Stimulated activated CD4-positive, alpha-beta T cell treated with anti-CD3 and anti-CD28 coated beads, Interleukin-15, amount 100 ng/mL, for 48 hours (primary cell): ENCODE data around the gene SIPA1L2.

ENCODE experiments used
- DNase-seq, 2 donors: peaks; one replicate each; pipeline ENCODE4 v3.0.0-alpha.2; 2020; ENCODE audit warnings: low read depth in 2 of 2

Gene SIPA1L2

DNA sequence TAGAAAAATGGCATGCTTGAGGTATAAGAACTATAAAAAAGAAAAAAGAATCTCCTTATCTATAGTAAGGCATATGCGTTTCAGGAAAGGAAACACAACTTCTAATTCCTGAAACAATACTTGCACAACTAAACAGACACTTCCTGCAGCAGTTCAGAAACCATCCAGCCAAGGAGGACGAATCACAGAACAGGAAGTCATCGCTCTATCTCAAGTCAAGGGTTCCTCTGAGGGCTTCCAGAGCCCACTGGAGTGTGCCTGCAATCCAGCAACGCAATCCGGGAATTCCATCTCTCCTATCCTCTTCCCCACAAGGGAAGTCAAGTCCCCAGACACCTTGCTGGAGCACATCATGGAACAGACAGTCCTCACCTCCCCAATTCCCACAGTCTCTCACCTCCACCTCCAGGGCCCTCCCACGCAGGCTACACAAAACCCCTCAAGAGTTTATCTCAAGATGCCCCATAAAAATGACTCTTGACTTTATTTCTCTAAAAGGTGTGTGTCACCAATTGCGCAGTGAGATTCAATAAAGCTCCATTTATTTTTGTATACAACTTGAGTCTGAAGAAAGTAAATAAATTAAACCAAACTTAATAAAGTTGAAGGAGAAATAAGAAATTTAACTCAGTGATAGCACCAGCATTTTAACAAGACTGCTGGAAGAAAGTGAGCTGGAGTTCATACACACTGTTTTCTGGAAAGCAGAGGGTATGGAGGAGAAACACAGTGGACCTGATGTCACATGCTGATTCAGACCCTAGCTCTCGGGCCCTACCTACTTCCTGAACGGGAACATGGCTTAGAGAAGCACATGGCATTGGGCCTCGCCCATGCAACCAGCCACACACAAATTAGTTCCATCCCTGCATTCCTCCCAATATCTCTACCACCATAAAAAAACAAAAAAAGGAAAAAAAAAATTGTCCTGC, 39.9 kb downstream of the SIPA1L2 start:
- DNase-seq = no peak

DNA sequence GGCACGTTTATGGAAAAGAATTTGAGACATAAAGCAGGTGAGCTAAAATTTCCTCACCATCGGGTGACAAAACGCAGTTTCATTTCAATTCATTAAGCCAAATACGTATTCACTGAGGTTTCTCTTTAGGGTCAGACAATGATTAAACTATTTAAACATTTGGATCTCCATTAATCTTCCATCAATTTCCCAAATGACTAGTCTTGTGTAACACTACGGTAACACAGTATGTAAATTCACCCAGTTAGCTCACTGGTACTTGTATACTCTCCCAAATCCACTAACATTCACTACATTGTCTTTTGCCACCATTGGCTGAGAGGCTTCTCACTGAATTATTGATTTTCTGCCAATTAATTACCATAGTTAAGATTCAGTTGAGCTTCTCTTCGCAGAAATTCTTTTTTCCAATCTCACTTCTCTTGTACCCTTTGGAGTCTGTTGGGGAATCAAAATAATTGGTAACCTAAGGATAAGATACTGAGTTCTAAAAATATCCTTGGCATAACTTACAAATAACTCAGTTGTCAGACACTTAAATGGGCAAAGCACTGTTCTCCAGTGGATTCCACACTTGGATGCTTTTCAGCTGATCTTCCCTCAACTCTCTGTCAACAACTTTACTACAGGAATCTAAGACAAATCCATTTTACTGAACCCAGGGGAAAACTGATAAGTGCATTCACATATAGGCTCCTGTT, 40.7 kb downstream of the SIPA1L2 start:
- no peak for DNase-seq

DNA sequence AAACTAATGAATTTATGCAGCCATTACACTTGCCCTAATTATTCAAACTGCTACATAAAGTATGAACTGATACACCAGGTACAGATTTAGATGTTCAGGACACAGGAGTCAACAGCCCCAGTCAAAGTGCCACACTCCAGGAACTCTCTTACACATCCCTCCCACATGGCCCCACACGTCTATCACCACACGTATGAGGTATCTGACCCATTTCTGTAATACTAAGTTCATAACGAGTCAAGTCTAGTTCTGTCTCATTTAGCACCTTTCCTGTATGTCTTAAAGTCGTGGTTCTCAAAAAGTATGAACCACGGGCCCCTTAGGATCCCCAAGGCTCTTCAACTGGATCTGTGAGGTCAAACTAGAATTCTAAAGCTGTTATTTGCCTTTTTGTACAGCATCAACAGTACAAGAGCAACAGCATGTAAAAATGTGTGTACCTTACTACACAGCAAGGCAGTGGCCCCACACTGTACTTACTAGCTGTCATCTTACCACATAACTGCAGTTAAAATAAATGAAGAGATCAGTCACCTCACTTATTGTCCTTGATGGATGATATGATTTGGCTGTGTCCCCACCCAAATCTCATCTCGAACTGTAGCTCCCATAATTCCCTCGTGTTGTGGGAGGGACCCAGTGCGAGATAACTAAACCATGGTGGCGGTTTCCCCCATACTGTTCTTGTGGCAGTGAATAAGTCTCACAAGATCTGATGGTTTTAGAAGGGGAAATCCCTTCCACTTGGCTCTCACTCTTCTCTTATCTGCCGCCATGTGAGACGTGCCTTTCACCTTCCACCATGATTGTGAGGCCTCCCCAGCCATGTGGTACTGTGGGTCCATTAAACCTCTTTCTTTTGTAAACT, 42.6 kb downstream of the SIPA1L2 start:
- DNase-seq = peak; percentile 26 to 27

DNA sequence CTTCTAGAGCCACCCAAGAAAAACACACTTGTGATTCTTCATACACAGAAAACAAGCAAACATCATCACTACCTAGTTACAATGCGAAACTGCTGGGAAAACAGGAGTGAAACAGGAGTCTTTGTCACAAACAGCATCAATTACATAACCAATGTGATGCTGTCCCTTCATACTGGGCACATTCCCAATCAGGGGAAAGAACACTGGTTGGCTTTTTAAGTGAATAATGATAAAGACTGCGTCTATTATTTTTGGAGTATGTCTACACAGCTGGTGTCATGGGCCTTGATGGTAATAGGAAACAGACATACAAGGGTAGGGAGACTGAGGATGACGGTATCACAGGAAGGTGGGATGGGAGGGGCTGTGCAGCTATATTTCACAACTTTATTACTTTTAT, 43.3 kb downstream of the SIPA1L2 start:
- DNase-seq = no peak

DNA sequence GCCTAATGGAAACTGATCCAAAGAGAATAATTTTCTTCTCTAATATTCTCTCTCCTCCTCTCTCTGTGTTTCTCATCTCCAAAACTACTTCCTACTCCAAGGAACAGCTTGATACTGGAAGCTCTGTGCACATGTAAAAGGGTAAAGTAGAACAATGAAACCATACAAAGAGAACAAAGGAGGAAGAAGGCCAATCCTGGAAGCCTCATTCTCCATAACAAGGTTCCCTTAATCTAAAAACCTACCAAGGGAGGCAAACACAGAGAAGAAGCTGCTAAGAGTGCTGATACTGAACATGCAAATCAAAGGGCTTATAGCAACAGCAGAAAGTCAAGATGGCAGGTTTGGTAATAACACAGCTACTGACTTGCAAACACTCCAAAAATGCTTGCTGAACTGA, 44.4 kb downstream of the SIPA1L2 start:
- no peak for DNase-seq

DNA sequence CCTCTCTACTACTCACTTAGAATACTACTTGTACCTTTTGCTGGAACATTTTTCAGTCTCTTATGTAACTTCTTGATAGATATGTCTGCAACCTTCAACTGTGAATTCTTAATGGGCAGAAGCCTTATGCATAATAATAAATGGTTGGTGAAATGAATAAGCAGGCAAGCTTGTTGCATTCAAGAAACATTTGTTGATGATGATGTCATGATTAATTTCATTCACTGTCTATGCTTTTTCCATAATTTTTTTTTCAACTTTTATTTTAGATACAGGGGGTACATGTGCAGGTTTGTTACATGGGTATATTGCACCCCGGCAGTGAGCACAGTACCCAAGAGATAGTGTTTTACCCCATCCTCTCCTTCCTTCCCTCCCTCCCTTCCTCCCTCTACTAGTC, 48.0 kb downstream of the SIPA1L2 start:
- no peak for DNase-seq
